ENCODE data around the gene KCNH1.
"Not testable (repeated sequence)": the region's sequence is repeated elsewhere in the genome, so short reads cannot be mapped to it uniquely, and the experiment has no call there.

The KCNH1 gene

GRCh38 chr1:211009944-211010343 lies 124.0 kb downstream of the KCNH1 start:
- DNase-seq: no peak

- DNase-seq: no peak
Observed at GRCh38 chr1:211007830-211008229, 126.1 kb downstream of the KCNH1 start.

GRCh38 chr1:210995931-210996330 lies 138.0 kb downstream of the KCNH1 start:
- not testable (repeated sequence) for DNase-seq

- no peak for DNase-seq
Observed at GRCh38 chr1:210992837-210993236, 141.1 kb downstream of the KCNH1 start.

GRCh38 chr1:210989905-210990304 lies 144.0 kb downstream of the KCNH1 start:
- no peak for DNase-seq

- no peak for DNase-seq
Observed at GRCh38 chr1:210981490-210981889, 152.5 kb downstream of the KCNH1 start.

- DNase-seq: no peak
Observed at GRCh38 chr1:210980082-210980481, 153.9 kb downstream of the KCNH1 start.

GRCh38 chr1:210978974-210979354 lies 155.0 kb downstream of the KCNH1 start:
- DNase-seq: no peak

- DNase-seq: no peak
Observed at GRCh38 chr1:210978316-210978973, 155.5 kb downstream of the KCNH1 start.

GRCh38 chr1:210951279-210951678 lies 182.7 kb downstream of the KCNH1 start:
- no peak for DNase-seq

GRCh38 chr1:210949940-210950546 lies 183.9 kb downstream of the KCNH1 start:
- peak; percentile 33 for DNase-seq

- DNase-seq: no peak
Observed at GRCh38 chr1:210949489-210949888, 184.5 kb downstream of the KCNH1 start.

- no peak for DNase-seq
Observed at GRCh38 chr1:210949039-210949438, 184.9 kb downstream of the KCNH1 start.

GRCh38 chr1:210944252-210944651 lies 189.7 kb downstream of the KCNH1 start:
- no peak for DNase-seq

- no peak for DNase-seq
Observed at GRCh38 chr1:210942513-210942912, 191.4 kb downstream of the KCNH1 start.

- DNase-seq: no peak
Observed at GRCh38 chr1:210940081-210940617, 193.8 kb downstream of the KCNH1 start.

GRCh38 chr1:210938416-210938925 lies 195.5 kb downstream of the KCNH1 start:
- no peak for DNase-seq

GRCh38 chr1:210937846-210938245 lies 196.1 kb downstream of the KCNH1 start:
- no peak for DNase-seq

- DNase-seq: no peak
Observed at GRCh38 chr1:210935905-210936304, 198.0 kb downstream of the KCNH1 start.

- no peak for DNase-seq
Observed at GRCh38 chr1:210932104-210932503, 201.8 kb downstream of the KCNH1 start.

GRCh38 chr1:210922666-210923065 lies 211.3 kb downstream of the KCNH1 start:
- no peak for DNase-seq

- no peak for DNase-seq
Observed at GRCh38 chr1:210920716-210921694, 212.9 kb downstream of the KCNH1 start.

- DNase-seq: no peak
Observed at GRCh38 chr1:210920258-210920657, 213.7 kb downstream of the KCNH1 start.

Measured in CD4-positive, alpha-beta T cell treated with Interleukin-17A for 1 hour (primary cell).